ENCODE results near the gene PLAGL1. TPM values are rescaled to one million over a fixed set of nuclear protein-coding genes. Genes with fewer than 3 reads are reported as not detected.

The PLAGL1 gene
- total RNA-seq, 2 experiments from 2014 or later, result 13.4 to 16.3 TPM

- CTCF ChIA-PET, result interaction anchor here (1.5 kb wide), 1 partner anchor 63 kb away, joined by 6 read pairs; no protein-coding TSS in a partner anchor
- Mint-ChIP-seq H3K9me3 (no peaks in the 10 kb centered on the region), H3K4me1 (ENCODE audit: low read depth) (peaks cover 11% of the 10 kb centered on the region), H3K4me3 (peak overlapping the region; percentile 62), H3K36me3 (peaks cover 5% of the 10 kb centered on the region), H3K27ac (no peak overlapping the region), H3K27me3 (peaks cover 8% of the 10 kb centered on the region)
- no peak for DNase-seq
- intact Hi-C loops (cut with micrococcal nuclease), result no loop called here
- POLR2A ChIA-PET, result interaction anchor here (0.9 kb wide), 1 partner anchor 57 kb away, joined by 3 read pairs; no protein-coding TSS in a partner anchor
Measured at GRCh38 chr6:144006736-144007477, 1.2 kb downstream of the PLAGL1 start.

- ChIA-PET CTCF (interaction anchor here (2.2 kb wide), 1 partner anchor 14 kb away, joined by 12 read pairs; no protein-coding TSS in a partner anchor), POLR2A (no interaction called here)
- no peak for DNase-seq
- Mint-ChIP-seq H3K27ac (no peak overlapping the region), H3K27me3 (peaks cover 1% of the 10 kb centered on the region), H3K36me3 (peaks cover 2% of the 10 kb centered on the region), H3K9me3 (no peaks in the 10 kb centered on the region), H3K4me1 (ENCODE audit: low read depth) (no peaks in the 10 kb centered on the region), H3K4me3 (no peak overlapping the region)
- intact Hi-C loops (cut with micrococcal nuclease), result no loop called here
Measured at GRCh38 chr6:143999406-143999805, 8.7 kb downstream of the PLAGL1 start.

- Mint-ChIP-seq H3K4me1 (ENCODE audit: low read depth) (no peaks in the 10 kb centered on the region), H3K9me3 (no peaks in the 10 kb centered on the region), H3K36me3 (peaks cover 2% of the 10 kb centered on the region), H3K4me3 (no peak overlapping the region), H3K27ac (no peak overlapping the region), H3K27me3 (peaks cover 1% of the 10 kb centered on the region)
- POLR2A ChIA-PET, result no interaction called here
- CTCF ChIA-PET, result interaction anchor here (1.3 to 2.2 kb wide), 2 partner anchors 15 to 57 kb away, joined by 3 to 12 read pairs; no protein-coding TSS in a partner anchor
- intact Hi-C loops (cut with micrococcal nuclease), result no loop called here
- DNase-seq, result no peak
Measured at GRCh38 chr6:143998686-143999085, 9.4 kb downstream of the PLAGL1 start.

- no peak overlapping the region for H3K4me3 Mint-ChIP-seq
- no peaks in the 10 kb centered on the region for H3K4me1 Mint-ChIP-seq (ENCODE audit: low read depth)
- H3K9me3 Mint-ChIP-seq, result peaks cover 3% of the 10 kb centered on the region
- ChIA-PET CTCF (interaction anchor here (1.0 kb wide), 1 partner anchor 19 kb away, joined by 3 read pairs; no protein-coding TSS in a partner anchor), POLR2A (no interaction called here)
- no peaks in the 10 kb centered on the region for H3K36me3 Mint-ChIP-seq
- intact Hi-C loops (cut with micrococcal nuclease), result no loop called here
- no peak for DNase-seq
- H3K27ac Mint-ChIP-seq, result no peak overlapping the region
- peaks cover 3% of the 10 kb centered on the region for H3K27me3 Mint-ChIP-seq
Measured at GRCh38 chr6:143993965-143994646, 14.0 kb downstream of the PLAGL1 start.

GRCh38 chr6:143992285-143992684, 15.8 kb downstream of the PLAGL1 start:
- Mint-ChIP-seq H3K36me3 (no peaks in the 10 kb centered on the region), H3K9me3 (peaks cover 3% of the 10 kb centered on the region), H3K27ac (no peak overlapping the region), H3K4me1 (ENCODE audit: low read depth) (no peaks in the 10 kb centered on the region), H3K4me3 (no peak overlapping the region), H3K27me3 (peaks cover 3% of the 10 kb centered on the region)
- intact Hi-C loops (cut with micrococcal nuclease), result no loop called here
- POLR2A ChIA-PET, result no interaction called here
- DNase-seq, result no peak
- CTCF ChIA-PET, result no interaction called here

GRCh38 chr6:143986463-143987065, 21.5 kb downstream of the PLAGL1 start:
- Mint-ChIP-seq H3K4me1 (ENCODE audit: low read depth) (no peaks in the 10 kb centered on the region), H3K27me3 (peaks cover 2% of the 10 kb centered on the region), H3K36me3 (no peaks in the 10 kb centered on the region), H3K27ac (no peak overlapping the region), H3K9me3 (no peaks in the 10 kb centered on the region), H3K4me3 (no peak overlapping the region)
- intact Hi-C loops (cut with micrococcal nuclease), result no loop called here
- no peak for DNase-seq
- ChIA-PET CTCF (interaction anchor here (2.7 kb wide), 1 partner anchor 26 kb away, joined by 12 read pairs; no protein-coding TSS in a partner anchor), POLR2A (no interaction called here)

GRCh38 chr6:143984666-143985065, 23.4 kb downstream of the PLAGL1 start:
- ChIA-PET POLR2A (no interaction called here), CTCF (interaction anchor here (0.6 to 1.0 kb wide), 3 partner anchors 43 to 667 kb away, joined by 3 to 4 read pairs (median 3); no protein-coding TSS in a partner anchor)
- Mint-ChIP-seq H3K27ac (no peak overlapping the region), H3K4me1 (ENCODE audit: low read depth) (no peaks in the 10 kb centered on the region), H3K36me3 (no peaks in the 10 kb centered on the region), H3K9me3 (peaks cover 2% of the 10 kb centered on the region), H3K27me3 (no peaks in the 10 kb centered on the region), H3K4me3 (no peak overlapping the region)
- no peak for DNase-seq
- intact Hi-C loops (cut with micrococcal nuclease), result no loop called here

GRCh38 chr6:143982968-143983367, 25.1 kb downstream of the PLAGL1 start:
- H3K36me3 Mint-ChIP-seq, result no peaks in the 10 kb centered on the region

GRCh38 chr6:143980921-143981320, 27.1 kb downstream of the PLAGL1 start:
- DNase-seq, result no peak
- H3K9me3 Mint-ChIP-seq, result peaks cover 2% of the 10 kb centered on the region
- no peaks in the 10 kb centered on the region for H3K36me3 Mint-ChIP-seq
- H3K4me1 Mint-ChIP-seq (ENCODE audit: low read depth), result peaks cover 3% of the 10 kb centered on the region
- no peak overlapping the region for H3K4me3 Mint-ChIP-seq
- intact Hi-C loops (cut with micrococcal nuclease), result no loop called here
- CTCF ChIA-PET, result interaction anchor here (0.7 kb wide), 1 partner anchor 12 kb away, joined by 3 read pairs; no protein-coding TSS in a partner anchor
- POLR2A ChIA-PET, result no interaction called here
- no peaks in the 10 kb centered on the region for H3K27me3 Mint-ChIP-seq
- no peak overlapping the region for H3K27ac Mint-ChIP-seq

More at GRCh38 chr6:143982968-143983367, 25.1 kb downstream of the PLAGL1 start:
- Mint-ChIP-seq H3K27ac (no peak overlapping the region), H3K4me3 (no peak overlapping the region), H3K27me3 (no peaks in the 10 kb centered on the region), H3K4me1 (ENCODE audit: low read depth) (no peaks in the 10 kb centered on the region), H3K9me3 (peaks cover 2% of the 10 kb centered on the region)
- POLR2A ChIA-PET, result no interaction called here
- intact Hi-C loops (cut with micrococcal nuclease), result no loop called here
- no peak for DNase-seq
- CTCF ChIA-PET, result no interaction called here

- ChIA-PET POLR2A (interaction anchor here (0.6 kb wide), 1 partner anchor 21 kb away, joined by 3 read pairs; no protein-coding TSS in a partner anchor), CTCF (no interaction called here)
- peaks cover 3% of the 10 kb centered on the region for H3K4me1 Mint-ChIP-seq (ENCODE audit: low read depth)
- intact Hi-C loops (cut with micrococcal nuclease), result no loop called here
- peaks cover 2% of the 10 kb centered on the region for H3K9me3 Mint-ChIP-seq
- H3K36me3 Mint-ChIP-seq, result no peaks in the 10 kb centered on the region
- no peaks in the 10 kb centered on the region for H3K27me3 Mint-ChIP-seq
- DNase-seq, result no peak
- no peak overlapping the region for H3K27ac Mint-ChIP-seq
- H3K4me3 Mint-ChIP-seq, result no peak overlapping the region
Measured at GRCh38 chr6:143976806-143977349, 31.2 kb downstream of the PLAGL1 start.

GRCh38 chr6:143974089-143974488, 34.0 kb downstream of the PLAGL1 start:
- ChIA-PET CTCF (no interaction called here), POLR2A (no interaction called here)
- Mint-ChIP-seq H3K4me1 (ENCODE audit: low read depth) (peaks cover 3% of the 10 kb centered on the region), H3K4me3 (no peak overlapping the region), H3K9me3 (no peaks in the 10 kb centered on the region), H3K27me3 (no peaks in the 10 kb centered on the region), H3K27ac (no peak overlapping the region), H3K36me3 (no peaks in the 10 kb centered on the region)
- intact Hi-C loops (cut with micrococcal nuclease), result no loop called here
- DNase-seq, result no peak

Measured in activated CD4-positive, alpha-beta memory T cell treated with anti-CD3 and anti-CD28 coated beads for 36 hours (primary cell).